H1 (cell line): ENCODE measurements around the gene PIANP. TPM values are rescaled to one million over a fixed set of nuclear protein-coding genes. Genes with fewer than 3 reads are reported as not detected.

Experiments
- CTCF ChIA-PET: fragments of 300-600 bp; sonication (Branson Sonifier 250); formaldehyde crosslinking; loops from one replicate; lab custom pipeline; 2021; ENCODE audit not compliant: partially characterized antibody; lab: Charles Lee
- POLR2A ChIA-PET: fragments of 300-600 bp; sonication (Branson Sonifier 250); formaldehyde crosslinking; loops from one replicate; lab custom pipeline; 2021; ENCODE audit warnings: inconsistent platforms; ENCODE audit not compliant: partially characterized antibody; lab: Charles Lee
- DNase-seq, 2 experiments: peaks; one replicate each; pipeline versions ENCODE4 v3.0.0 to v3.0.0-alpha.2; 2010 to 2022; ENCODE audit warnings: low spot score in 2 of 2, low read depth in 1 of 2, mixed read lengths in 1 of 2
- FAIRE-seq: peaks from 2 replicates; lab custom pipeline; 2011; peaks lifted over from hg19 to GRCh38; lab: Jason Lieb, UNC
- H2AFZ ChIP-seq: 2 replicates; pipeline ENCODE4 v1.8.1; 2012; ENCODE audit warnings: low read length, inconsistent platforms
- H2AK5ac ChIP-seq: 2 replicates; pipeline ENCODE4 v1.6.1; 2013; ENCODE audit warnings: low read depth, low read length
- H2BK120ac ChIP-seq: replicated peaks from 2 replicates; pipeline ENCODE3; 2013; ENCODE audit warnings: low read depth, low read length, inconsistent platforms
- H2BK12ac ChIP-seq: 2 replicates; pipeline ENCODE4 v1.6.1; 2013; ENCODE audit warnings: low read depth, low read length
- H2BK15ac ChIP-seq: 2 replicates; pipeline ENCODE4 v1.6.1; 2013; ENCODE audit warnings: low read length
- H2BK20ac ChIP-seq: 2 replicates; pipeline ENCODE4 v1.6.1; 2013; ENCODE audit warnings: low read length
- H2BK5ac ChIP-seq: 2 replicates; pipeline ENCODE4 v1.6.1; 2013; ENCODE audit warnings: low read depth, low read length
- H3K14ac ChIP-seq: 2 replicates; pipeline ENCODE4 v1.6.1; 2013; ENCODE audit warnings: inconsistent platforms; ENCODE audit not compliant: insufficient read length
- H3K18ac ChIP-seq: 2 replicates; pipeline ENCODE4 v1.6.1; 2013; ENCODE audit warnings: low read length; ENCODE audit errors: extremely low read depth
- H3K23ac ChIP-seq: 2 replicates; pipeline ENCODE4 v1.6.1; 2013; ENCODE audit warnings: inconsistent platforms; ENCODE audit not compliant: insufficient read length
- H3K23me2 ChIP-seq: 2 replicates; pipeline ENCODE4 v1.6.1; 2013; ENCODE audit warnings: low read depth, low read length
- H3K27ac ChIP-seq: 2 replicates; pipeline ENCODE4 v1.6.1; 2011; ENCODE audit warnings: low read depth, low read length, inconsistent platforms
- H3K27me3 ChIP-seq, 4 experiments: replicated peaks in 1 of 4; 1 replicate in 1 of 4; 2 replicates in 3 of 4; pipeline versions ENCODE4 v1.6.1 to v1.8.1; 2011 to 2013; ENCODE audit warnings: low read length in 3 of 4, mild to moderate bottlenecking in 3 of 4, inconsistent platforms in 2 of 4, mixed read lengths in 2 of 4, moderate library complexity in 1 of 4; ENCODE audit not compliant: control insufficient read depth in 3 of 4, insufficient read depth in 3 of 4; ENCODE audit errors: extremely low read depth in 1 of 4
- H3K36me3 ChIP-seq, 4 experiments: 2 replicates each; pipeline versions ENCODE4 v1.6.1 to v1.8.1; 2011 to 2013; ENCODE audit warnings: mild to moderate bottlenecking in 4 of 4, low read length in 3 of 4, moderate library complexity in 2 of 4, control low read depth in 1 of 4, inconsistent platforms in 1 of 4; ENCODE audit not compliant: insufficient read depth in 4 of 4, control insufficient read depth in 2 of 4
- H3K4ac ChIP-seq: replicated peaks from 2 replicates; pipeline ENCODE3; 2013; ENCODE audit warnings: low read length, low read depth, mixed read lengths, inconsistent platforms; ENCODE audit not compliant: insufficient read length
- H3K4me1 ChIP-seq, 4 experiments: replicated peaks in 1 of 4; 1 replicate in 1 of 4; 2 replicates in 3 of 4; pipeline versions ENCODE4 v1.6.1 to v1.8.1; 2011 to 2013; ENCODE audit warnings: low read length in 3 of 4, inconsistent platforms in 2 of 4, mixed read lengths in 1 of 4; ENCODE audit not compliant: insufficient read depth in 4 of 4, control insufficient read depth in 3 of 4
- H3K4me2 ChIP-seq, 2 experiments: 2 replicates each; pipeline versions ENCODE4 v1.6.1 to v1.8.1; 2011 to 2013; ENCODE audit warnings: low read depth in 2 of 2, low read length in 2 of 2, control low read depth in 1 of 2, inconsistent platforms in 1 of 2, mild to moderate bottlenecking in 1 of 2; ENCODE audit not compliant: insufficient read depth in 1 of 2
- H3K4me3 ChIP-seq, 4 experiments: fragments of 200-600, 300-600 bp in 1 of 4; sonication (generic), shearing (Covaris generic), sonication (Bioruptor Twin) in 1 of 4; 2 replicates each; pipeline versions ENCODE4 v1.5.1 to v1.8.1; 2011 to 2016; ENCODE audit warnings: low read length in 4 of 4, low read depth in 3 of 4, control low read depth in 2 of 4, inconsistent platforms in 2 of 4, mild to moderate bottlenecking in 2 of 4, mixed read lengths in 1 of 4, moderate library complexity in 1 of 4; ENCODE audit not compliant: insufficient read depth in 2 of 4; ENCODE audit errors: extremely low read depth in 1 of 4
- H3K56ac ChIP-seq: replicated peaks from 2 replicates; pipeline ENCODE3; 2013; ENCODE audit warnings: low read depth, mild to moderate bottlenecking, mixed read lengths, low read length, inconsistent platforms; ENCODE audit not compliant: insufficient read length
- H3K79me1 ChIP-seq: 2 replicates; pipeline ENCODE4 v1.6.1; 2013; ENCODE audit warnings: low read depth, low read length, control low read depth
- H3K79me2 ChIP-seq, 2 experiments: 2 replicates each; pipeline versions ENCODE4 v1.6.1 to v1.8.1; 2012 to 2013; ENCODE audit warnings: low read length in 2 of 2, mild to moderate bottlenecking in 2 of 2, inconsistent platforms in 1 of 2; ENCODE audit not compliant: insufficient read depth in 2 of 2, control insufficient read depth in 1 of 2
- H3K9ac ChIP-seq, 4 experiments: replicated peaks in 1 of 4; 1 replicate in 1 of 4; 2 replicates in 3 of 4; pipeline versions ENCODE4 v1.6.1 to v1.8.1; 2011 to 2013; ENCODE audit warnings: low read depth in 3 of 4, low read length in 3 of 4, control low read depth in 2 of 4, mild to moderate bottlenecking in 2 of 4, moderate library complexity in 2 of 4, inconsistent platforms in 1 of 4; ENCODE audit errors: extremely low read depth in 1 of 4
- H3K9me3 ChIP-seq, 2 experiments: 2 replicates each; pipeline versions ENCODE4 v1.6.1 to v1.8.1; 2012 to 2013; ENCODE audit warnings: mild to moderate bottlenecking in 2 of 2, moderate library complexity in 2 of 2, control low read depth in 1 of 2, inconsistent platforms in 1 of 2, low read depth in 1 of 2, low read length in 1 of 2, mixed read lengths in 1 of 2; ENCODE audit not compliant: insufficient read depth in 2 of 2
- H4K20me1 ChIP-seq, 2 experiments: replicated peaks in 1 of 2; 2 replicates each; pipeline versions ENCODE3 to v1.8.1; 2011 to 2013; ENCODE audit warnings: inconsistent platforms in 2 of 2, low read length in 2 of 2, mild to moderate bottlenecking in 1 of 2; ENCODE audit not compliant: insufficient read depth in 2 of 2, control insufficient read depth in 1 of 2
- H4K5ac ChIP-seq: 2 replicates; pipeline ENCODE4 v1.6.1; 2013; ENCODE audit warnings: low read length, low read depth, mixed read lengths, inconsistent platforms; ENCODE audit not compliant: insufficient read length
- H4K8ac ChIP-seq: 2 replicates; pipeline ENCODE4 v1.8.0; 2013; ENCODE audit warnings: mild to moderate bottlenecking, moderate library complexity, low read length, inconsistent platforms; ENCODE audit not compliant: insufficient read depth; ENCODE audit errors: extremely low read depth
- H4K91ac ChIP-seq: replicated peaks from 2 replicates; pipeline ENCODE3; 2013; ENCODE audit warnings: low read length, mixed read lengths, inconsistent platforms; ENCODE audit not compliant: insufficient read length
- CHD1 ChIP-seq: IDR thresholded peaks from 2 replicates; pipeline ENCODE4 v1.6.1; 2012; ENCODE audit warnings: low read depth, low read length, improper control_type of control experiment
- CREB1 ChIP-seq: IDR thresholded peaks from 2 replicates; pipeline ENCODE4 v1.6.1; 2012; ENCODE audit warnings: inconsistent platforms
- JUN ChIP-seq: IDR thresholded peaks from 2 replicates; pipeline ENCODE4 v1.6.1; 2011; ENCODE audit warnings: low read depth, mild to moderate bottlenecking, improper control_type of control experiment, low read length
- SIRT6 ChIP-seq: IDR thresholded peaks from one replicate; pipeline ENCODE4 v1.7.1; 2012; ENCODE audit warnings: low read length, inconsistent platforms
- WGBS, 2 experiments: shearing (Covaris generic) in 1 of 2; methylation state at CpG; one replicate each; pipeline versions ENCODE4 v1.1.6 to v1.1.7; 2013 to 2015; ENCODE audit warnings: low lambda C conversion rate in 2 of 2, mixed read lengths in 2 of 2, inconsistent platforms in 1 of 2, low coverage in 1 of 2, missing lambda C conversion rate in 1 of 2; ENCODE audit not compliant: insufficient replicate concordance in 2 of 2, insufficient coverage in 1 of 2, insufficient read length in 1 of 2; ENCODE audit errors: extremely low coverage in 1 of 2, missing lambda C conversion rate in 1 of 2; 5-methylcytosine and 5-hydroxymethylcytosine counted together
- polyA plus RNA-seq, 7 experiments: library from polyadenylated mRNA; depleted of rRNA in 3 of 7; stranded (reverse) in 5 of 7; unstranded in 2 of 7; fragments of >200 nt in 5 of 7; fragments of 200-250 nt in 2 of 7; gene quantifications; 1 replicate in 5 of 7; 2 replicates in 1 of 7; 4 replicates in 1 of 7; pipeline versions ENCODE4 v1.2.1 to v1.2.3, GENCODE V29; 2011 to 2013; ENCODE audit warnings: missing spikeins in 2 of 7, mixed read lengths in 2 of 7
- total RNA-seq: library from RNA; stranded (reverse); fragmentation: NEBNext Ultra II Directional; extraction: Animal tissue kit (Norgen Biotek cat#: 25700); gene quantifications from 2 replicates; pipeline ENCODE4 v1.2.1, GENCODE V29; 2021
- TF ChIP-seq, protein P1 (sequence below): IDR thresholded peaks from 2 replicates; pipeline ENCODE4 v1.6.1; 2011; ENCODE audit warnings: low read length, improper control_type of control experiment

The PIANP gene
- total and polyA plus RNA-seq, 2 of the 8 experiments (the other 6 are each of a cell fraction or from before 2014, with no cell fraction given): 6.3 to 9.8 TPM

DNA sequence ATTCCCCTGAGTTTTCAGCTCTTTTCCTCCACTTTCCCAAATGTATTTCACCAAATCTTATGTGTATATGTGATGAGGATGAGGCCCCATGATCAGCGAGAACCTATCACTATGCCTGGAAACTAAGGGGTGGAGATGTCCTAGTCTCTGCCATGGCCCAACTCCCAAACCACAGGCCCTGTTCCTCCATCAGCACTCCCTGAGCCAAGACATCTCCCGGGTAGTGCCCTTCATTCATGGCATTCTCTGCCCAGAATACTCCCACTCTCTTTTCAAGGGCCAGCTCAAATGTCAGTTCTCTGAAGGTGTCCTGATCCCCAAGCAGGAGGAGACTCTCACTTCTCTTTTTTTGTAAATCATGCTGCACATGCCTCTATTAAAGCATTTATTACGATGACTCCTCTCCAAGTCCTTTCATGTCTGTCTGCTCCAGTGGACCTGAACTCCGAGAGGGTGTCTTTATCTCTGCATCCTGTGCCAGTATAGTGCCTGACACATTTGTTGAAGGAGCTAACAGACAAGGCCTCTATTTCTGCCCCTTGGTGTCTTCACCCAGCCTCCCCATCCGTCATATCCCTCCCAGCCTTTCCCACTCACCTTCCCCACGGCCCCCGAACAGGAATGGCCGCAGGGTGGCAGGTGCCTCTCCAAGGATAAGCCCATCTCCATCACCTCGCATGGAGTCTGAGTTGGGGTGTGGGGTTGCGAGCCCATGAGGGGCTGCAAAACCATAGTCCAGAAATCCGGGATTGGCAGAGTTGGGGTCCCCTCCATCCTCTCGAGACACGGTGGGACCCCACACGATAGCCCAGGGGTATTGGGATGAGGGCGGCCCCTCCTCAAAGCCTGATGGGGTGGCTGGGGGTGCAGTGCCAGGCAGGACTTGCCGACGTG lies 3.7 kb downstream of the PIANP start:
- ChIA-PET POLR2A (interaction anchor here (0.9 to 3.1 kb wide), 9 partner anchors 8 to 162 kb away, joined by 3 to 32 read pairs (median 6); partner anchors contain the start of genes GAPDH and ZNF384), CTCF (interaction anchor here (0.6 to 4.5 kb wide), 13 partner anchors 10 to 247 kb away, joined by 3 to 39 read pairs (median 4); partner anchors contain the start of genes C12orf57 and RNU7-1)
- H2BK15ac ChIP-seq: no peak overlapping the region

More for the DNA sequence above, 3.7 kb downstream of the PIANP start:
- WGBS, 2 experiments: 92% methylated on average over 17 of the region's 17 CpGs; no CpG with 5 or more reads in 1 of the 2 experiments
- H2BK5ac ChIP-seq: no peak overlapping the region
- no peaks in the 10 kb centered on the region; the same call in 1 of the 2 replicates for H3K79me1 ChIP-seq
- H2AK5ac ChIP-seq: no peak overlapping the region
- H3K23me2 ChIP-seq: peaks cover 16% of the 10 kb centered on the region
- no peak for DNase-seq
- no peak overlapping the region for H4K91ac ChIP-seq
- no peak for FAIRE-seq
- no peak overlapping the region for H3K18ac ChIP-seq
- peaks cover 0 to 7% (median 4%) of the 10 kb centered on the region in 4 experiments; a peak in 3 of 7 replicates for H3K4me1 ChIP-seq
- no peak overlapping the region for H2BK20ac ChIP-seq
- TF ChIP-seq, protein P1, sequence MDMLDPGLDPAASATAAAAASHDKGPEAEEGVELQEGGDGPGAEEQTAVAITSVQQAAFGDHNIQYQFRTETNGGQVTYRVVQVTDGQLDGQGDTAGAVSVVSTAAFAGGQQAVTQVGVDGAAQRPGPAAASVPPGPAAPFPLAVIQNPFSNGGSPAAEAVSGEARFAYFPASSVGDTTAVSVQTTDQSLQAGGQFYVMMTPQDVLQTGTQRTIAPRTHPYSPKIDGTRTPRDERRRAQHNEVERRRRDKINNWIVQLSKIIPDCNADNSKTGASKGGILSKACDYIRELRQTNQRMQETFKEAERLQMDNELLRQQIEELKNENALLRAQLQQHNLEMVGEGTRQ: no peak
- TF ChIP-seq CHD1: no peak
- TF ChIP-seq JUN: no peak
- no peak for TF ChIP-seq CREB1
- TF ChIP-seq SIRT6: no peak
- H4K20me1 ChIP-seq: no peaks in the 10 kb centered on the region
- H3K23ac ChIP-seq: no peak overlapping the region
- no peak overlapping the region for H3K14ac ChIP-seq
- H4K8ac ChIP-seq: no peak overlapping the region
- no peak overlapping the region for H3K4ac ChIP-seq
- no peak overlapping the region for H2AFZ ChIP-seq
- H3K9ac ChIP-seq: no peak overlapping the region
- no peak overlapping the region for H3K27ac ChIP-seq
- H3K79me2 ChIP-seq: no peaks in the 10 kb centered on the region
- H3K36me3 ChIP-seq: peaks cover 0 to 3% (median 1%) of the 10 kb centered on the region in 4 experiments; a peak in 1 of 8 replicates
- no peak overlapping the region for H3K4me3 ChIP-seq
- H3K56ac ChIP-seq: no peak overlapping the region
- H4K5ac ChIP-seq: no peak overlapping the region
- no peak overlapping the region for H2BK120ac ChIP-seq
- H3K27me3 ChIP-seq: peaks cover 0 to 16% (median 14%) of the 10 kb centered on the region in 4 experiments; a peak in 6 of 7 replicates
- no peak overlapping the region for H3K4me2 ChIP-seq
- no peaks in the 10 kb centered on the region for H3K9me3 ChIP-seq
- H2BK12ac ChIP-seq: no peak overlapping the region
